ENCODE results near the gene REXO4.

REXO4 gene

GRCh38 chr9:133429641-133430161 is 11.9 kb upstream of the REXO4 start:
- TF ChIP-seq SETDB1 (IDR thresholded peaks at IDR 0.05; ENCODE audit: insufficient read length, low read length) (no peak), MYNN (tag by site-specific recombination; IDR thresholded peaks at IDR 0.05; ENCODE audit: borderline replicate concordance) (no peak), ZNF280C (tag by site-specific recombination; IDR thresholded peaks at IDR 0.05) (no peak), MEIS1 (CRISPR knock-in tag; IDR thresholded peaks at IDR 0.05; ENCODE audit: borderline replicate concordance) (no peak), ZNF843 (tag by site-specific recombination; IDR thresholded peaks at IDR 0.05) (no peak), ZBTB1 (tag by site-specific recombination; IDR thresholded peaks at IDR 0.05) (no peak), KLF9 (tag by site-specific recombination; IDR thresholded peaks at IDR 0.05; ENCODE audit: low read depth) (no peak), ZNF571 (tag by site-specific recombination; IDR thresholded peaks at IDR 0.05) (no peak), ZNF132 (tag by site-specific recombination; IDR thresholded peaks at IDR 0.05; ENCODE audit: borderline replicate concordance) (no peak), PRDM4 (tag by site-specific recombination; IDR thresholded peaks at IDR 0.05) (no peak), ZNF311 (tag by site-specific recombination; IDR thresholded peaks at IDR 0.05; ENCODE audit: borderline replicate concordance) (no peak), ZNF175 (tag by site-specific recombination; IDR thresholded peaks at IDR 0.05) (no peak), HOXD13 (CRISPR knock-in tag; IDR thresholded peaks at IDR 0.05; ENCODE audit: borderline replicate concordance) (no peak), ZNF747 (tag by site-specific recombination; IDR thresholded peaks at IDR 0.05) (no peak), ZNF530 (tag by site-specific recombination; IDR thresholded peaks at IDR 0.05; ENCODE audit: low read depth) (no peak), KLF10 (tag by site-specific recombination; IDR thresholded peaks at IDR 0.05) (no peak), KLF8 (tag by site-specific recombination; IDR thresholded peaks at IDR 0.05) (no peak), ZNF366 (tag by site-specific recombination; conservative IDR thresholded peaks at IDR 0.05) (no peak)
- no peak overlapping the region for H3K4me3 ChIP-seq (ENCODE audit: low read depth, low read length)
- CTCF ChIA-PET: interaction anchor here (1.0 to 1.9 kb wide), 2 partner anchors 13 to 30 kb away, joined by 4 to 5 read pairs; partner anchors contain the start of gene CACFD1

GRCh38 chr9:133429214-133429613 is 11.4 kb upstream of the REXO4 start:
- TF ChIP-seq ZNF274 (IDR thresholded peaks at IDR 0.05; ENCODE audit: low read length) (no peak), ZNF274 (tag by site-specific recombination; IDR thresholded peaks at IDR 0.05; ENCODE audit: borderline replicate concordance) (no peak), EGR2 (tag by site-specific recombination; IDR thresholded peaks at IDR 0.05; ENCODE audit: low read depth) (peak; percentile 47; the same call in 1 of the 2 replicates)
- H3K4me3 ChIP-seq (ENCODE audit: low read depth, low read length): no peak overlapping the region
- ChIA-PET POLR2A (no interaction called here), CTCF (interaction anchor here (0.6 kb wide), 1 partner anchor 10 kb away, joined by 3 read pairs; no protein-coding TSS in a partner anchor)
- H3K4me1 ChIP-seq (ENCODE audit: control insufficient read depth, insufficient read depth, low read length): 0 out of 2 replicates have a peak, but pooled peaks cover 3% of the 10 kb centered on the region
- no peaks in the 10 kb centered on the region for H3K9me3 ChIP-seq (ENCODE audit: control insufficient read depth, insufficient read depth, low read depth, low read length)
- H3K27ac ChIP-seq (ENCODE audit: extremely low read depth, low read depth, low read length): no peak overlapping the region
- H3K36me3 ChIP-seq (ENCODE audit: control insufficient read depth in 2 of 2, insufficient read depth in 1 of 2, low read length in 2 of 2): peaks cover 0 to 16% of the 10 kb centered on the region in 2 experiments; a peak in 1 of 3 replicates

More at GRCh38 chr9:133429641-133430161, 11.9 kb upstream of the REXO4 start:
- 0 out of 2 replicates have a peak, but pooled peaks cover 3% of the 10 kb centered on the region for H3K4me1 ChIP-seq (ENCODE audit: control insufficient read depth, insufficient read depth, low read length)
- H3K36me3 ChIP-seq (ENCODE audit: control insufficient read depth in 2 of 2, insufficient read depth in 1 of 2, low read length in 2 of 2): peaks cover 0 to 16% of the 10 kb centered on the region in 2 experiments; a peak in 1 of 3 replicates
- no peaks in the 10 kb centered on the region for H3K9me3 ChIP-seq (ENCODE audit: control insufficient read depth, insufficient read depth, low read depth, low read length)
- H3K27ac ChIP-seq (ENCODE audit: extremely low read depth, low read depth, low read length): no peak overlapping the region
- POLR2A ChIA-PET: interaction anchor here (1.4 to 2.1 kb wide), 2 partner anchors 10 to 30 kb away, joined by 4 to 12 read pairs; partner anchors contain the start of gene CACFD1

Data from HEK293 (cell line).